ENCODE data around the gene ABHD17C. TPM values are rescaled to one million over a fixed set of nuclear protein-coding genes. Genes with fewer than 3 reads are reported as not detected.

ABHD17C gene
- total RNA-seq, 1 donor from 2014 or later, result 3.7 TPM

GRCh38 chr15:80791004-80791403, 95.9 kb downstream of the ABHD17C start:
- Histone ChIP-seq H3K9me3 (ENCODE audit: control insufficient read depth in 3 of 3, low read length in 3 of 3) (no peaks in the 10 kb centered on the region), H3K4me1 (ENCODE audit: control insufficient read depth in 3 of 3, insufficient read depth in 3 of 3, low read length in 3 of 3) (no peaks in the 10 kb centered on the region), H3K9ac (ENCODE audit: low read depth in 1 of 3, low read length in 3 of 3) (no peak overlapping the region), H3K27ac (ENCODE audit: low read depth, low read length) (no peak overlapping the region), H3K4me3 (ENCODE audit: low read length in 3 of 3) (no peak overlapping the region), H3K27me3 (ENCODE audit: control insufficient read depth in 3 of 3, insufficient read depth in 3 of 3, low read length in 3 of 3) (peaks cover 0 to 10% (median 6%) of the 10 kb centered on the region in 3 donors), H3K36me3 (ENCODE audit: control insufficient read depth in 3 of 3, insufficient read depth in 3 of 3, low read length in 3 of 3) (no peaks in the 10 kb centered on the region)

GRCh38 chr15:80796407-80796806, 101.3 kb downstream of the ABHD17C start:
- Histone ChIP-seq H3K27me3 (ENCODE audit: control insufficient read depth in 3 of 3, insufficient read depth in 3 of 3, low read length in 3 of 3) (peaks cover 0 to 7% (median 6%) of the 10 kb centered on the region in 3 donors), H3K4me3 (ENCODE audit: low read length in 3 of 3) (no peak overlapping the region), H3K9me3 (ENCODE audit: control insufficient read depth in 3 of 3, low read length in 3 of 3) (no peaks in the 10 kb centered on the region), H3K4me1 (ENCODE audit: control insufficient read depth in 3 of 3, insufficient read depth in 3 of 3, low read length in 3 of 3) (no peaks in the 10 kb centered on the region), H3K27ac (ENCODE audit: low read depth, low read length) (no peak overlapping the region), H3K9ac (ENCODE audit: low read depth in 1 of 3, low read length in 3 of 3) (no peak overlapping the region), H3K36me3 (ENCODE audit: control insufficient read depth in 3 of 3, insufficient read depth in 3 of 3, low read length in 3 of 3) (no peaks in the 10 kb centered on the region)

GRCh38 chr15:80798911-80799310, 103.8 kb downstream of the ABHD17C start:
- Histone ChIP-seq H3K9me3 (ENCODE audit: control insufficient read depth in 3 of 3, low read length in 3 of 3) (no peaks in the 10 kb centered on the region), H3K27me3 (ENCODE audit: control insufficient read depth in 3 of 3, insufficient read depth in 3 of 3, low read length in 3 of 3) (peaks cover 0 to 7% (median 2%) of the 10 kb centered on the region in 3 donors), H3K27ac (ENCODE audit: low read depth, low read length) (no peak overlapping the region), H3K4me3 (ENCODE audit: low read length in 3 of 3) (no peak overlapping the region), H3K4me1 (ENCODE audit: control insufficient read depth in 3 of 3, insufficient read depth in 3 of 3, low read length in 3 of 3) (no peaks in the 10 kb centered on the region), H3K36me3 (ENCODE audit: control insufficient read depth in 3 of 3, insufficient read depth in 3 of 3, low read length in 3 of 3) (no peaks in the 10 kb centered on the region), H3K9ac (ENCODE audit: low read depth in 1 of 3, low read length in 3 of 3) (no peak overlapping the region)

- no peaks in the 10 kb centered on the region for H3K36me3 ChIP-seq (ENCODE audit: control insufficient read depth in 3 of 3, insufficient read depth in 3 of 3, low read length in 3 of 3)
- H3K4me3 ChIP-seq (ENCODE audit: low read length in 3 of 3), result no peak overlapping the region
- no peaks in the 10 kb centered on the region for H3K9me3 ChIP-seq (ENCODE audit: control insufficient read depth in 3 of 3, low read length in 3 of 3)
- H3K4me1 ChIP-seq (ENCODE audit: control insufficient read depth in 3 of 3, insufficient read depth in 3 of 3, low read length in 3 of 3), result no peaks in the 10 kb centered on the region
- no peak overlapping the region for H3K27ac ChIP-seq (ENCODE audit: low read depth, low read length)
- H3K9ac ChIP-seq (ENCODE audit: low read depth in 1 of 3, low read length in 3 of 3), result no peak overlapping the region
- peaks cover 0 to 5% (median 5%) of the 10 kb centered on the region in 3 donors for H3K27me3 ChIP-seq (ENCODE audit: control insufficient read depth in 3 of 3, insufficient read depth in 3 of 3, low read length in 3 of 3)
Measured at GRCh38 chr15:80800067-80800466, 105.0 kb downstream of the ABHD17C start.

DNA sequence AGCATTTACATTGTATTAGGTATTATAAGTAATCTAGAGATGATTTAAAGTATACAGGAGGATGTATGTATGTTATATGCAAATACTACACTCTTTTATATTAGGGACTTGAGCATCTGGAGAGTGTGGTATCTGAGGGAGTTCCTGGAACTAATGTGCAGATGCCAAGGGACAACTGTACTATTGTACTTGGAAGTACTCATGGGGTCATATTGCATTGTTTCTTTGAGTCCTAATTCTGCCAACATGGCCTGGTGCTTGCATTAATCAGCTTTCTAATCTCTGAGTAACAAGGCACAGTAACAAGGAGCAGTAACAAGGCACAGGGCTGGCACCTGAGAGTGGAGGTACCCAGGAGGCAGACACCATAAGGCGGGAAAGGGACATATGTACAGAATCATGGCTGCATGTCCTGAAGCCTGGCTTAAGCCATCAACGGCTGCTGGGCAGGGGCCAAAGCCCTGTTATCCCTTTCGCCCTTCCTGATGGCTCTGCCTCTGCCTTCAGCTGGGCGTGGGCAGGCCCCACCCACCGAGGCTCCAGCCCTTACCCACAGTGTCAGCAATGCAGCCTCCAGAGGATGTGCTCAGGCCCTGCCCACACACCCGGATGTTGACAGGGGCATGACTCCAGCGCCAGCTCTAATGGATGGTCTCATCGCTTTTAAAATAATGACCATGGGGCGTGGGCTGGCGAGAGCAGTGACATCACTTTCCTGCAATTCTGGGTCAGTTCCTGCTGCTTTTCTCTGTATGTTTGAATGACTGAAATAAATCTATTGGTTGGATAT, 107.0 kb downstream of the ABHD17C start:
- Histone ChIP-seq H3K9ac (ENCODE audit: low read depth in 1 of 3, low read length in 3 of 3) (no peak overlapping the region), H3K9me3 (ENCODE audit: control insufficient read depth in 3 of 3, low read length in 3 of 3) (no peaks in the 10 kb centered on the region), H3K4me1 (ENCODE audit: control insufficient read depth in 3 of 3, insufficient read depth in 3 of 3, low read length in 3 of 3) (no peaks in the 10 kb centered on the region), H3K36me3 (ENCODE audit: control insufficient read depth in 3 of 3, insufficient read depth in 3 of 3, low read length in 3 of 3) (no peaks in the 10 kb centered on the region), H3K27me3 (ENCODE audit: control insufficient read depth in 3 of 3, insufficient read depth in 3 of 3, low read length in 3 of 3) (peaks cover 0 to 6% (median 0%) of the 10 kb centered on the region in 3 donors), H3K4me3 (ENCODE audit: low read length in 3 of 3) (no peak overlapping the region), H3K27ac (ENCODE audit: low read depth, low read length) (no peak overlapping the region)

GRCh38 chr15:80803580-80804525, 108.7 kb downstream of the ABHD17C start:
- Histone ChIP-seq H3K9ac (ENCODE audit: low read depth in 1 of 3, low read length in 3 of 3) (no peak overlapping the region), H3K27ac (ENCODE audit: low read depth, low read length) (no peak overlapping the region), H3K9me3 (ENCODE audit: control insufficient read depth in 3 of 3, low read length in 3 of 3) (no peaks in the 10 kb centered on the region), H3K4me1 (ENCODE audit: control insufficient read depth in 3 of 3, insufficient read depth in 3 of 3, low read length in 3 of 3) (no peaks in the 10 kb centered on the region), H3K36me3 (ENCODE audit: control insufficient read depth in 3 of 3, insufficient read depth in 3 of 3, low read length in 3 of 3) (no peaks in the 10 kb centered on the region), H3K27me3 (ENCODE audit: control insufficient read depth in 3 of 3, insufficient read depth in 3 of 3, low read length in 3 of 3) (peaks cover 0 to 10% (median 0%) of the 10 kb centered on the region in 3 donors), H3K4me3 (ENCODE audit: low read length in 3 of 3) (no peak overlapping the region)

DNA sequence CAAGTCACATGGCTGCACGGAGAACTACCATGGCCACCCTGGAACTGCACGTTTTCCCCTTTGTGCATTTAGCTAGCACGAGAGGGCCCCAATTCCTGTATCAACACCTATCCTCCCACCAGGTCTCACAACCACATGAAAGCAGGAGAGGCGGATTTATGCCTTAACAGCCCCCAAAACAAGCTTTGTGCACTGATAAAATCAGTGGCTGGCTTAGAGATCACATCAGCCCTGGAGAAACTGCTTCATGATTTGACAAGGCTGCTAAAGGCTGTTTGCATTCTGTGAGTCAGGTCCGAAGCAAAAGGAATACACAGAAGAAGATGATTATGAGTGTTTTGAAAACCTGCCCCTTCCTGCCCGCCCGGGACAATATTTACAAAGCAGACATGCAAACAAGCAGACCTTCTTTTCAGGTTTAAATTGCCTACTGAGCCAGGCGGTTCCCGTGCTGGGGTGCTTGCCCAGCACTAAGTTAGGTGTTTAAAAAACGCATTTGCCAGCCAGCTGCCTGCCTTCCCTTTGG, 109.9 kb downstream of the ABHD17C start:
- H3K4me1 ChIP-seq (ENCODE audit: control insufficient read depth in 3 of 3, insufficient read depth in 3 of 3, low read length in 3 of 3), result no peaks in the 10 kb centered on the region
- H3K27me3 ChIP-seq (ENCODE audit: control insufficient read depth in 3 of 3, insufficient read depth in 3 of 3, low read length in 3 of 3), result peaks cover 0 to 10% (median 0%) of the 10 kb centered on the region in 3 donors
- H3K4me3 ChIP-seq (ENCODE audit: low read length in 3 of 3), result no peak overlapping the region
- H3K36me3 ChIP-seq (ENCODE audit: control insufficient read depth in 3 of 3, insufficient read depth in 3 of 3, low read length in 3 of 3), result no peaks in the 10 kb centered on the region
- H3K9me3 ChIP-seq (ENCODE audit: control insufficient read depth in 3 of 3, low read length in 3 of 3), result no peaks in the 10 kb centered on the region
- H3K9ac ChIP-seq (ENCODE audit: low read depth in 1 of 3, low read length in 3 of 3), result no peak overlapping the region
- H3K27ac ChIP-seq (ENCODE audit: low read depth, low read length), result no peak overlapping the region

Small RNA genes lying within 50 kb of the gene (small RNA-seq; reads per million reads assigned to genes)
- not detected for gene RNU6-380P

Other genes starting within 250 kb of the ABHD17C start
- 0.52 TPM for gene CEMIP, start 84.1 kb downstream of the ABHD17C start, total RNA-seq

Measured in skeletal muscle tissue (tissue), 5 donors.